ENCODE measurements around the gene TRIM45. TPM values are rescaled to one million over a fixed set of nuclear protein-coding genes. Genes with fewer than 3 reads are reported as not detected.

Gene TRIM45
- total and polyA plus RNA-seq, 2 of the 13 experiments (the other 11 are each of a cell fraction or from before 2014, with no cell fraction given): 1.9 to 2.3 TPM

- TF ChIP-seq SNAPC4 (CRISPR knock-in tag; IDR thresholded peaks at IDR 0.05): no peak
- TF ChIP-seq TEAD2 (CRISPR knock-in tag; IDR thresholded peaks at IDR 0.05): no peak
These were observed 24.1 kb downstream of the TRIM45 start (continued) for GRCh38 chr1:117097443-117097842.

GRCh38 chr1:117096951-117097408, 24.6 kb downstream of the TRIM45 start:
- 100% methylated on average over 3 of the region's 3 CpGs for WGBS (ENCODE audit: low lambda C conversion rate)
- no peaks in the 10 kb centered on the region for H3K4me1 ChIP-seq (ENCODE audit: insufficient read depth, low read length)
- no peaks in the 10 kb centered on the region for H3K79me2 ChIP-seq (ENCODE audit: insufficient read depth, low read length)
- FAIRE-seq (no peak), DNase-seq (ENCODE audit: low spot score) (no peak), ATAC-seq (no peak)
- peaks cover 14 to 72% of the 10 kb centered on the region in 2 experiments for H3K36me3 ChIP-seq (replicated peaks in 1 of 2; ENCODE audit: control insufficient read depth in 1 of 2, insufficient read depth in 2 of 2, low read length in 2 of 2)
- H3K27me3 ChIP-seq (ENCODE audit: control insufficient read depth in 1 of 2, insufficient read depth in 2 of 2, low read length in 2 of 2): no peaks in the 10 kb centered on the region
- intact Hi-C loops (cut with micrococcal nuclease; ENCODE audit: unreplicated experiment): no loop called here
- H3K4me3 ChIP-seq (replicated peaks in 1 of 3; ENCODE audit: insufficient read depth in 1 of 3, low read depth in 2 of 3, low read length in 3 of 3): no peak overlapping the region
- no peak overlapping the region for H3K4me2 ChIP-seq (ENCODE audit: low read depth, low read length)
- no peak overlapping the region for H3K9ac ChIP-seq (ENCODE audit: insufficient read depth, low read depth, low read length)
- H3K9me3 ChIP-seq (ENCODE audit: low read length): no peaks in the 10 kb centered on the region
- POLR2A ChIA-PET: no interaction called here
- in situ Hi-C loops (cut with HindIII; ENCODE audit: extremely low pct_ligation_motif_present, low pct_unique_long_range_greater_than_20kb): no loop called here
- no TSS peak for BruUV-seq (replicated peaks)
- no peak overlapping the region for H3K27ac ChIP-seq (ENCODE audit: extremely low read length, insufficient read depth, low read length)
- H4K20me1 ChIP-seq (ENCODE audit: insufficient read depth, low read length): no peaks in the 10 kb centered on the region
- H2AFZ ChIP-seq (ENCODE audit: low read length): no peak overlapping the region
- CTCF ChIA-PET (ENCODE audit: low intra/inter-chr PET ratio, low total read pairs): no interaction called here
- TF ChIP-seq ZSCAN9 (CRISPR knock-in tag; IDR thresholded peaks at IDR 0.05; ENCODE audit: borderline replicate concordance) (no peak), BATF2 (CRISPR knock-in tag; IDR thresholded peaks at IDR 0.05) (no peak), LCORL (IDR thresholded peaks at IDR 0.05) (no peak), LCORL (CRISPR knock-in tag; IDR thresholded peaks at IDR 0.05) (no peak), TCF12 (IDR thresholded peaks at IDR 0.05) (no peak), TCF12 (CRISPR knock-in tag; IDR thresholded peaks at IDR 0.05) (no peak), ZNF12 (CRISPR knock-in tag; IDR thresholded peaks at IDR 0.05) (no peak), TBX2 (CRISPR knock-in tag; IDR thresholded peaks at IDR 0.05; ENCODE audit: borderline replicate concordance) (no peak), RERE (CRISPR knock-in tag; IDR thresholded peaks at IDR 0.05; ENCODE audit: low read depth) (no peak), FOXJ3 (CRISPR knock-in tag; IDR thresholded peaks at IDR 0.05; ENCODE audit: borderline replicate concordance) (no peak)

Data from HepG2 (cell line).